Measurements from ENCODE around the gene TNXB.
A peak's percentile ranks its signal among the peaks of the same experiment; 100 is the strongest.
"Not testable (repeated sequence)": the region's sequence is repeated elsewhere in the genome, so short reads cannot be mapped to it uniquely, and the experiment has no call there.

The TNXB gene

DNA sequence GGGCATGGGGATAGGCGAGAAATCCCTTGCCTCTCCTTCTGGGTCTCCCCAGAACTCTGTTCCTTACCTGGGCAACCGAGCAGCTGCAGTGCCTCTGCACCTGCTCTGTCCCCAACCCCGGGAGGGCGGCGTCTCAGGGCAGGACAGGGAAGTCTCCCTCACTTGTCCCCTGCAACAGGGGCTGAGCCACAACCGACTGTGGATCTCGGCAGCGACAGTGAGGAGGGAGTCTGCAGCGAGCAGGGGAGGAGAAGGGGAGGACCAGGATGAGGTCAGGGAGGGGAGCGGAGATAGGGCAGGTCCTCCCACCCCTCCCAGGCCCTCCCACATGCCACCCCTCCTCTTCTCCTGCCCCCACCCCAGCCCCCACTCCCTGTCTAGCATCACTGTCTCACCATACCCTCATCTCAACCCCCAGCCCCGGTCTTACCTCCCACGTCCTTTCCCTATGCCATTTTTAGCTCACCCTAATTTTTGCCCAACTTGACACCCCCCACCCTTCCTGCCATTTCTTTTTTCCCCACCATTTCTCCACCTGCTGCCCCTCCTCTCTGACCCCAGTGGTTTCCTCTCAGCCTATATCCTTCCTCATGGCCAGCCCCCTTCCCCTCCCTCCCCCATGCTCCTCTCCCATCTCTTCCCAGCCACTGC is at the start of gene TNXB:
TNXB (minus strand) TSS at position 225 of the 651 bp plus-strand sequence. CDS start 11,140 bp downstream, outside the sequence.
- DNase-seq = no peak

GRCh38 chr6:32158052-32158451 is 48.9 kb upstream of the TNXB start:
- DNase-seq = no peak

DNA sequence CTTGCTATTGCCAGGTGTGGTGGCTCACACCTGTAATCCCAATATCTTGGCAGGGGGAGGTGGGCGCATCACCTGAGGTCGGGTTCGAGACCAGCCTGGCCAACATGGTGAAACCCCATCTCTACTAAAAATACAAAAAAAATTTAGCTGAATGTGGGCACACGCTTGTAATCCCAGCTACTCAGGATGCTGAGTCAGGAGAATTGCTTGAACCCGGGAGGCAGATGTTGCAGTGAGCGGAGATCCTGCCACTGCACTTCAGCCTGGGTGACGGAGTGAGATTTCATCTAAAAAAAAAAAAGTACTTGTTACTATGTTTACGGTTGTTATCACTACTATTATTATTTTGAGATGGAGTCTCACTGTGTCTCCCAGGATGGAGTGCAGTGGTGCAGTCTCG is 47.8 kb upstream of the TNXB start:
- no peak for DNase-seq

- peak; percentile 35 for DNase-seq
Measured at GRCh38 chr6:32154514-32155161, 45.5 kb upstream of the TNXB start.

DNA sequence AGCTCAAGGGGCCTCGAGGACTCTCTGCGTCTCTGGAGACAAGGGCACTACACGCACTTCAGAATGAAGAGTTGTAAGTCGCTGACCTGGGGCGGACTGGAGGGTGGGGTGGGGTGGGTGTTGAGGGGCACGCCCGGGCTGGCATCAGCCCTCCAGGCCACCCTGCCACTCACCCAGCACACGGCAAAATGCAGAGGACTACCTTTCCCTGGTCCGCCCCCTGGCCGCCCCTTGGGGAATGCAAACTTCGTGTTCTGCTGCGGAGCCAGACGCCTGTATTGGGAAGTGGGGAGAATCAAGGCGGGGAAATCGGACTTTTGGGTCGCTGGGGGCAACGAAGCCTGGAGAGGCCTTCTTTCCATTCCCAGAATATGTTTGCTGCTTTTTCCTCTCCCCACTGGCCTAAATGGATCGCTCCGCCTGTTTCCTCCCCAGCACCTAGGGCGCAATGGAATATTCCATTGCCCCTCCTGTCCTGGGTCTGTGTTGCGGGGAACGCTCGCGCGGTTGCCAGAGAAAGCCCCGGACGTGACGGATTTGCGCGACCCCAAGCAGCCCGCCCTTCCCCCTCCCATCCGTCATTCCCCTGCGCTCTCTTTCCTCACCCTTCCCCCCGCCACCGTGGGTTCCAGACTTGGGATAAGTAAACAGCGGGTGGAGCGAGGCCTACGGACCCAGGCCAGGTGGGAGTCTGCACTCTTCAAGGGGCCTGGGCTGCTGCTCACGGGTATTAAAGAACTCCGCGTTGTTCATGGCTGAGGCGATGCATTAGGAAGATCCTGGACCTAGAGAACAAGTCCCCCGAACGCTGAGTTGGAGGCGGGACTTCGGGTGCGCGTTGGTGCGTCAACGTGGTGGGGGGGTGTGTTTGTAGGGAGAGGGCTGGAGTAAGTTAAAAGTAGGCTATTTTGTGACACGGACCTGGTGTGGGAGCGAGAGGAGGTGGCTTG is 44.7 kb upstream of the TNXB start, which contains the start of gene PPT2:
PPT2 (plus strand) TSS at position 578 of the 950 bp plus-strand sequence. CDS start 454 bp downstream, outside the sequence.
- DNase-seq = peak; percentile 43

- no peak for DNase-seq
Measured at GRCh38 chr6:32152769-32153563, 43.8 kb upstream of the TNXB start.

- no peak for DNase-seq
Measured at GRCh38 chr6:32151863-32152768, 43.0 kb upstream of the TNXB start, which contains the start of gene PRRT1. TSS of gene PRRT1 (minus strand) at chr6:32151939. CDS start at chr6:32151827, 112 bp downstream.

DNA sequence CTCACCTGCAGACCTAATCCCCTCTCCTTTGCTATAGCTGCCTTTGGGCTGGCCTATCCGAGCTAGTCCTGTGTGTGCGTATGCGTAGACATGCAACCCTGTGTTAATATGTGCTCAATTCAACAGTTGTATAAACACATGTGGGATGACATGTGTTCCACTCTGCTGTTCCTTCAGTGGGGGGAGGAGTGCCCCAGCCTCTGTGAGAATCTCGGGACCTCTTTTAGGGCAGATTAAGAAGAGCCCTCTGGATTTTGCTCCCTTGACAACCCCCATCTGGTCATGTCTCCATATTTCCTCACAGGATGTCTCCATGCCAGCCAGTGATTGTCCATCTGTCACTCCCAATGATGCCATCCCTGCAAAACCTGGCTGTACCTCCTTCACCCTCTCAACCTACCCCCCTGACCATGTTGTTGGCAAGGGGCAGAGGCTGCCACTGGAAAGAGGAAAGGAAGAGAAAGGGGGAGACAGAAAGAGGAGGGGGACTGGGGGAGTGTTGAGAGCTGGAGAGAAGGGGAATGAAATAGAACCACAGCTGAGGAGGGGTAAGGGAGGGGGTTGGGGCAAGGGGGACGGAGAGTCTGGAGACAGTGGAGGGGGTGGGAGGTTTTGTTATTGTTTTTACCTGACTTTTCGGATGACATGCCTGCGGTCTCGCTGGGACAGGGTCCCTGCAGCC is 42.2 kb upstream of the TNXB start:
- DNase-seq = no peak

GRCh38 chr6:32149932-32150870 is 41.1 kb upstream of the TNXB start:
- DNase-seq = no peak

DNA sequence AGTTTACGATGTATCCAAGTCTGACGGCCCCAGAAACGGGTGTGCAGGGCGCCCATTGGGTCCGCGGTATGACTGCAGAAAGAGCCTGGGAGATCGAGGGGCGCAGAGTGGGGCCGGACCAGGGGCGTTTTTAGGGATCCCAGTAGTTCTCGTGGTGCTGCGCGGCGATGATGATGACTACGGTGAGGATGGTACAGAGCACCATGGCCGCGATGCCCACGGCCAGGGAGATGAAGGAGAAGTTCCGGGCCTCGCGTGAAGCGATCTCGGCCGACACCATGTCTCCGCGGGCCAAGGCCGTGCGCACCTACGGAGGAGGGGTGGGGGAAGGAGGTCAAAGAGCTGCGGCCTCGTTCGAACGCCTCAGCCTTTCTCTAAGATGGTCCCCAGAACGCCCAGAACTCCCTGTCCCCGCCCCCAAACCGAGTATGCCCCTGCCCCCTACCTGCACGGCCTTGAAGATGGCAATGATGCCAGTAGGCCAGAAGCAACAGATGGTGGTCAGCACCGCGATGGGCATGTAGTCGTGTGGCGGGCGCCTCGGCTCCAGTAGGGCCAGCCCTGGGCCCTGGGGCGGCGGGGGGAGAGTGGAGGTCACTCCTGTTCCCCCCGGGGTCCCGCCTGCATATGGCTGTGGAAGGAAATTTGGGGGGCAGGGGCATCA is 40.1 kb upstream of the TNXB start:
- no peak for DNase-seq

DNA sequence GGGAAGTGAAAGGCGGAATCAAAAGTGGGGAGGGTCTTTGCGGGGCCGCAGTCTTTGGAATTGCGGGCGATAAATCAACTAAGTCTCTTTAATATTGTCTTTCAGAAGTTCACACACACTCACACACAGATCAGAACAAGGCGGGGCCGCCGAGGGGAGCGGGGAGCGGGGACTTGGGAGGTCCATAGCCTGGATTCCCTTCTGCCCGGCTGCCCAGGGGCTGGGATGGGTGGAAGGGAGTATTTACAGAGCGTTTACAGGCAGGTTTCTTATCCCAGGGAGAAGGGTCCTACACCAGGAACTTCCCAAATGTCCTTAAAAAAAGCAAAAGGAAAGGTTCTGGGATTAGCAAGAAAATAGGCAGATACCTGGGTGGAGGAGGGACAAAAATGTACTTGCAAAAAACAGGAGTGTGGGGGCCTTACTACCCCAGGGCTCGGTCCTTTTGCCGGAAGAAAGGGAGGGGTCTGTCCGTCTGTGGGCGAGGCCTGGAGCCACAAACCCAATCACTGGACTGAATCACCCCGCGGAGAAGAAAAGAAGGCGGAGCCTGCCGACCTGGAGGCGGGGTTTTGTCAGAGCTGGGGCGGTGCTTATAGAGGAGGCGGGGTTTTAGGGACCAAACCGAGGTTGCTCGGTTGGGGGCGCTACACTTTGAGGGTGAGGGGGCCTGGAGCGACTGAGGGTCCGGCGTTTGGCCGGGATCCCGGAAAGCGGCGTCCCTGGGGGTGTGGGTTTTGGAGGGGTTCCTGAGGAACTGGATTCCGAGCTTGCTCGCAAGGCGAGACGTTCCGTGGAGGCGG is 39.4 kb upstream of the TNXB start:
- DNase-seq = no peak

- no peak for DNase-seq
Measured at GRCh38 chr6:32147401-32148132, 38.4 kb upstream of the TNXB start.

GRCh38 chr6:32146687-32147086 is 37.5 kb upstream of the TNXB start:
- DNase-seq = no peak

- DNase-seq = no peak
Measured at GRCh38 chr6:32146287-32146686, 37.1 kb upstream of the TNXB start.

DNA sequence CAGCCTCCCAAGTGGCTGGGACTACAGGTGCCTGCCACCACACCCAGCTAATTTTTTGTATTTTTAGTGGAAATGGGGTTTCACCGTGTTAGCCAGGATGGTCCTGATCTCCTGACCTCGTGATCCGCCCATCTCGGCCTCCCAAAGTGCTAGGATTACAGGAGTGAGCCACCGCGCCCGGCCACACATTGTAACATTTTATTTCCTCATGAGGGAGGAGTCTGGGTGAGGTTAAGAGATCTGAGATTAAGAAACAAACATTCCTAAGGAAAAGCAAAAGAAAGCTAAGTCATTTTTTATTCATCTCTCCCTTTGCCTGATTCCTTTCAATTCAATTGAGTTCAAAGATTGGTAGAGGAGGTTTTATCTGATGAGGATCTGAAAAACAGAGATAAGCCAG is 35.1 kb upstream of the TNXB start:
- DNase-seq = not testable (repeated sequence)

GRCh38 chr6:32140420-32141046 is 31.4 kb upstream of the TNXB start:
- no peak for DNase-seq

DNA sequence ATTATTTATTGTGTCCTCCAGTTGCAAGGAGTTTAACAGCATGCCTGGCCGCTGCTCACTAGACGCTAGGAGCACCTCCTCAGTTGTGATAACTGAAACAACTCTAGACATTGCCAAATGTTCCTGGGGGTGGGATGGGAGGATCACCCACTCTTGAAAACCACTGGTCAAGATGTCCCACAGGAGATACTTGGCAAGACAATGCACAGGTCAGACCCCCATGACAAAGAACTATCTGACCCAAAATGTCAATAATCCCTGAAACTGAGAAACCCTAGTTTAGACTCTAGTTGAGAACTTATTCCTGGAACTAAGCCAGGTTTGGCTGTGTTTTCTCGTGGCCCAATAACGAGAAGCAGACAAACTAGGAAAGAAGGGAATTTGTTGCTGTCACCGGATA is 30.5 kb upstream of the TNXB start:
- DNase-seq = no peak
